Calu3 (cell line): ENCODE results near the gene SYK. TPM values are rescaled to one million over a fixed set of nuclear protein-coding genes. Genes with fewer than 3 reads are reported as not detected.

Experiments used
- BruUV-seq: library from RNA; stranded (reverse); fragments of 400-500 nt; replicated peaks from 2 replicates; lab custom pipeline; 2021; lab: Mats Ljungman, UMichigan
- CTCF ChIA-PET: fragments of 300-600 bp; sonication (Branson Sonifier 250); formaldehyde crosslinking; loops from one replicate; lab custom pipeline; 2022; ENCODE audit warnings: antibody characterized with exemption; lab: Charles Lee
- DNase-seq: peaks from one replicate; pipeline ENCODE4 v3.0.0; 2022
- H3K27ac Mint-ChIP-seq: one replicate; pipeline ENCODE4 v1.8.0; 2022; ENCODE audit warnings: mixed read lengths; ENCODE audit not compliant: unreplicated experiment
- H3K27me3 Mint-ChIP-seq: one replicate; pipeline ENCODE4 v1.8.0; 2022; ENCODE audit warnings: mixed read lengths; ENCODE audit not compliant: unreplicated experiment
- H3K36me3 Mint-ChIP-seq: one replicate; pipeline ENCODE4 v1.8.0; 2022; ENCODE audit warnings: mild to moderate bottlenecking, moderate library complexity, mixed read lengths; ENCODE audit not compliant: insufficient read depth, unreplicated experiment
- H3K4me1 Mint-ChIP-seq: one replicate; pipeline ENCODE4 v1.8.0; 2022; ENCODE audit warnings: mild to moderate bottlenecking, low read depth, mixed read lengths; ENCODE audit not compliant: unreplicated experiment
- H3K4me3 Mint-ChIP-seq: one replicate; pipeline ENCODE4 v1.8.0; 2022; ENCODE audit warnings: mild to moderate bottlenecking, low read depth, moderate library complexity, mixed read lengths; ENCODE audit not compliant: unreplicated experiment
- H3K9me3 Mint-ChIP-seq: one replicate; pipeline ENCODE4 v1.8.0; 2022; ENCODE audit warnings: low read depth, mixed read lengths; ENCODE audit not compliant: unreplicated experiment
- intact Hi-C: fragments of 100-400 bp; cut with micrococcal nuclease; formaldehyde crosslinking; loops from one replicate; pipeline ENCODE4 v1.10.0; 2022; ENCODE audit not compliant: unreplicated experiment
- total RNA-seq: library from RNA; stranded (reverse); gene quantifications from 2 replicates; pipeline ENCODE4 v1.2.3, GENCODE V29; 2022
- TF ChIP-seq, protein P1 (sequence below): fragments of 200-600 bp; IDR thresholded peaks from one replicate; pipeline ENCODE4 v1.8.0; 2022; ENCODE audit warnings: antibody characterized with exemption; ENCODE audit not compliant: unreplicated experiment

SYK gene
- total RNA-seq, 1 experiment from 2014 or later, result 14.8 TPM

DNA sequence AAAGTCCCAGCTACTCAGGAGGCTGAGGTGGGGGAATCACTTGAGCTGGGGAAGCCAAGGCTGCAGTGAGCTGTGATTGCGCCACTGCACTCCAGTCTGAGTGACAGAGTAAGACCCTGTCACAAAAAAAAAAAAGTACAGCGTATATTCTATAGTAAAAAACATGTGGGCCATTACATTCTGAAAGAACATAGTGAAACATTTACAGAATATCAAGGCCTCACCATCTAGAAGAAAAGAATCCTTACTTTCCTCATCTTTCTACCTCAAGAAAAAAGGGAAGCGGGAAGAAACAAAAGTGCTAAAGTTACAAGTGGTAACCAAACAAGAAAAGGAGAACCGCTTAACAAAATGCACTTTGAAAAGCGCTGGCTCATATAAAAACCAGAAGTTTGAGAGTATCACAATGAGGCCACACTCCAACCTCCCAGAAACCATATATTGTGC lies 5.7 kb upstream of the SYK start:
- Mint-ChIP-seq H3K36me3 (no peaks in the 10 kb centered on the region), H3K27ac (no peak overlapping the region), H3K27me3 (no peaks in the 10 kb centered on the region), H3K4me1 (peaks cover 16% of the 10 kb centered on the region), H3K9me3 (no peaks in the 10 kb centered on the region), H3K4me3 (no peak overlapping the region)
- BruUV-seq, result no TSS peak
- TF ChIP-seq, protein P1, sequence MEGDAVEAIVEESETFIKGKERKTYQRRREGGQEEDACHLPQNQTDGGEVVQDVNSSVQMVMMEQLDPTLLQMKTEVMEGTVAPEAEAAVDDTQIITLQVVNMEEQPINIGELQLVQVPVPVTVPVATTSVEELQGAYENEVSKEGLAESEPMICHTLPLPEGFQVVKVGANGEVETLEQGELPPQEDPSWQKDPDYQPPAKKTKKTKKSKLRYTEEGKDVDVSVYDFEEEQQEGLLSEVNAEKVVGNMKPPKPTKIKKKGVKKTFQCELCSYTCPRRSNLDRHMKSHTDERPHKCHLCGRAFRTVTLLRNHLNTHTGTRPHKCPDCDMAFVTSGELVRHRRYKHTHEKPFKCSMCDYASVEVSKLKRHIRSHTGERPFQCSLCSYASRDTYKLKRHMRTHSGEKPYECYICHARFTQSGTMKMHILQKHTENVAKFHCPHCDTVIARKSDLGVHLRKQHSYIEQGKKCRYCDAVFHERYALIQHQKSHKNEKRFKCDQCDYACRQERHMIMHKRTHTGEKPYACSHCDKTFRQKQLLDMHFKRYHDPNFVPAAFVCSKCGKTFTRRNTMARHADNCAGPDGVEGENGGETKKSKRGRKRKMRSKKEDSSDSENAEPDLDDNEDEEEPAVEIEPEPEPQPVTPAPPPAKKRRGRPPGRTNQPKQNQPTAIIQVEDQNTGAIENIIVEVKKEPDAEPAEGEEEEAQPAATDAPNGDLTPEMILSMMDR, result no peak
- no peak for DNase-seq
- intact Hi-C loops, result no loop called here
- CTCF ChIA-PET, result no interaction called here

DNA sequence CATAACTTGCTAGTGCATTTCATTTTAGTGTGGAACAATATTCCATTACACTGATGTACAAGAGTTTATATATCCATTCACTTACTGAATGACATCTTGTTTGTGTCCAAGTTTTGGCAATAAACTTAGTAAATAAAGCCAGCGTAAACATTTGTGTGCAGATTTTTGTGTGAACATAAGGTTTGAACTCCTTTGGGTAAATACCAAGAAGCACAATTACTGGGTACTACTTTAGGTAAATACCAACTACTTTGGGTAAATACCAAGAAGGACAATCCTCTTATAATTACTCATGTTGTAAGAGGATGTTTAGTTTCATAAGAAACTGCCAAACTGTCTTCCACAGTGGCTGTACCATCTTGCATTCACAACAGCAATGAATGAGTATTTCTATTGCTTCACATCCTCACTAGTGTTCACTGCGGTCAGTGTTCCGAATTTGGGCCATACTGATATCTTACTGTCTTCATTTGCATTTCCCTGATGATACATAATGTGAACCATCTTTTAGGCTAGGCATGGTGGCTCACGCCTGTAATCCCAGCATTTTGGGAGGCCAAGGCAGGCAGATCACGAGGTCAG lies 2.3 kb upstream of the SYK start:
- H3K27ac Mint-ChIP-seq, result no peak overlapping the region
- H3K27me3 Mint-ChIP-seq, result no peaks in the 10 kb centered on the region
- peaks cover 14% of the 10 kb centered on the region for H3K4me1 Mint-ChIP-seq

DNA sequence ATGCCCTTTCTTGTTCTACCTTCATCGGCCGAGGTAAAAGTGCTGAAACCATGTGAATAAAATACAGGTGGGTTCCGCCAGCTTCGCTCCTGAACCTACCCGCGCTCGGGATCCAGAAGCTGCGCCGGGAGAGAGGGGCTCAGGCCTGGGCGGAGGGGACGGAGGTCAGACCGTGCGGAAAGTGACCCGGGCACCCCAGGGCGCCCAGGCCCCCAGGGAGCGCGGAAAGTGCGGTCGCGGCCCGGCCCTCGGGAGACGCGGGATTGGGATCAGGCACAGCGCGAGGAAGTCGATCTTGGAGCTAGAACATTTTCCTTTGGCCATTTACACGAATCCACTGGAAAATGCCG lies 329 bp downstream of the SYK start:
- Mint-ChIP-seq H3K36me3 (peaks cover 11% of the 10 kb centered on the region), H3K9me3 (no peaks in the 10 kb centered on the region), H3K4me1 (peaks cover 18% of the 10 kb centered on the region), H3K4me3 (peak overlapping the region; percentile 97), H3K27ac (peak overlapping the region; percentile 93), H3K27me3 (no peaks in the 10 kb centered on the region)
- TF ChIP-seq, protein P1, result no peak
- CTCF ChIA-PET, result no interaction called here
- intact Hi-C loops, result no loop called here
- no TSS peak for BruUV-seq
- DNase-seq, result peak; percentile 17

More for the DNA sequence above, 2.3 kb upstream of the SYK start:
- TF ChIP-seq, protein P1, result no peak
- Mint-ChIP-seq H3K9me3 (no peaks in the 10 kb centered on the region), H3K4me3 (no peak overlapping the region), H3K36me3 (peaks cover 11% of the 10 kb centered on the region)
- intact Hi-C loops, result no loop called here
- DNase-seq, result no peak
- no TSS peak for BruUV-seq
- CTCF ChIA-PET, result no interaction called here

DNA sequence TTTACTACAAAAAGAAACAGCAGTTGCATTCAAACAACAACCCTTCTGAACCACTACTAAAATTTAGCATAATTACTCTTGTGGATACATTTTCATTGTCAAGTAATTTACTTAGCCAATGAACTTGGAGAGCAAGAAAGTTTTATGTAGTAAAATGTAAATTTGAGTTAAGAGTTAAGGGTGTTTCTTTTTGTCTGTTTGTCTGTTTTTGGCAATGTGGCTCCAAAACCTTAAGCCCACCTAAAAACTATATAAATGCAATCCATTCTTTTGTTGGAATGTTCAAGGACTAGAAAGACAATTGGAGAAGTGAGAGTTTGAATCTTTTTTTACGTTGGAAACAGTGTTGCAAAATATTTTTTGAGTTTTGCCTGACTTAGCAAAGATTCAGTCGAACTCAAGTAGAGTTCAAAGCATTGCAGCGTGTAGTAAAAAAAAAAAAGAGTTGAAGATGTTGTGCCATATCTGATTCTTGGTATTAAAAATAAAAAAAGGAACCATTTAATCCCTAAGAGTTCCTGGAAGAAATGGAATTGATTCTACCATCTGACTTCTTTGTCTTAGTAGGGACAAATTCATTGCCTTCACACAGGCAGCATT lies 867 bp downstream of the SYK start:
- H3K4me3 Mint-ChIP-seq, result peak overlapping the region; percentile 97
- H3K27ac Mint-ChIP-seq, result no peak overlapping the region
- no peaks in the 10 kb centered on the region for H3K27me3 Mint-ChIP-seq
- H3K9me3 Mint-ChIP-seq, result no peaks in the 10 kb centered on the region
- CTCF ChIA-PET, result no interaction called here
- no peak for DNase-seq
- peaks cover 11% of the 10 kb centered on the region for H3K36me3 Mint-ChIP-seq
- TF ChIP-seq, protein P1, result no peak
- TSS peak; percentile 44 for BruUV-seq
- H3K4me1 Mint-ChIP-seq, result peaks cover 16% of the 10 kb centered on the region
- intact Hi-C loops, result no loop called here
